Testis (tissue), 3 donors: Measurements from ENCODE around the gene PLK5. TPM values are rescaled to one million over a fixed set of nuclear protein-coding genes. Genes with fewer than 3 reads are reported as not detected.

Experiments used
- DNase-seq: peaks from one replicate; pipeline ENCODE4 v3.0.0-alpha.2; 2019
- H3K27ac ChIP-seq, 2 donors: fragments of 200-600 bp; sonication (generic); one replicate each; pipeline ENCODE4 v1.5.1; 2019
- H3K27me3 ChIP-seq: fragments of 200-600 bp; sonication (generic); one replicate; pipeline ENCODE4 v1.5.1; 2019
- H3K36me3 ChIP-seq: fragments of 200-600 bp; sonication (generic); one replicate; pipeline ENCODE4 v1.5.1; 2017; ENCODE audit warnings: low read depth; ENCODE audit errors: missing control alignments
- H3K4me1 ChIP-seq: fragments of 200-600 bp; sonication (generic); one replicate; pipeline ENCODE4 v1.5.1; 2019
- H3K4me3 ChIP-seq, 2 donors: fragments of 200-600 bp; sonication (generic); one replicate each; pipeline ENCODE4 v1.5.1; 2017 to 2019
- H3K9me3 ChIP-seq: fragments of 200-600 bp; sonication (generic); one replicate; pipeline ENCODE4 v1.5.1; 2017
- POLR2A ChIP-seq: fragments of 450-650 bp; IDR thresholded peaks from one replicate; pipeline ENCODE4 v1.6.1; 2017; ENCODE audit warnings: antibody characterized with exemption, mild to moderate bottlenecking, moderate library complexity
- WGBS, 2 donors: methylation state at CpG; one replicate each; pipeline ENCODE4 v1.1.5; 2018; 5-methylcytosine and 5-hydroxymethylcytosine counted together
- intact Hi-C: fragments of 100-400 bp; cut with DNase I; formaldehyde crosslinking; loops from one replicate; pipeline ENCODE4 v1.15.1; 2023; ENCODE audit warnings: low total_unique reads
- polyA plus RNA-seq: library from polyadenylated mRNA; stranded (reverse); fragments of 350-450 nt; fragmentation: Illumina TruSeq; extraction: RNeasy Lipid Tissue Mini Kit (QIAGEN cat#74804); gene quantifications from one replicate; pipeline ENCODE4 v1.2.3, GENCODE V29; 2014; ENCODE audit warnings: low read depth, low replicate concordance; ENCODE audit not compliant: insufficient read depth
- total RNA-seq, 2 donors: library from RNA; depleted of rRNA; stranded (reverse); fragments of >200 nt; gene quantifications; one replicate each; pipeline ENCODE4 v1.2.3, GENCODE V29; 2016
- TF ChIP-seq, protein P1 (sequence below), 3 experiments: fragments of 450-650 bp in 2 of 3; fragments of 200-600 bp in 1 of 3; sonication (generic) in 1 of 3; IDR thresholded peaks; one replicate each; pipeline ENCODE4 v1.5.1; 2016 to 2019; ENCODE audit warnings: antibody characterized with exemption in 3 of 3, mild to moderate bottlenecking in 2 of 3, moderate library complexity in 1 of 3

Gene PLK5
- total and polyA plus RNA-seq, 3 donors from 2014 or later, result 2.4 to 31.5 (median 13.4) TPM

DNA sequence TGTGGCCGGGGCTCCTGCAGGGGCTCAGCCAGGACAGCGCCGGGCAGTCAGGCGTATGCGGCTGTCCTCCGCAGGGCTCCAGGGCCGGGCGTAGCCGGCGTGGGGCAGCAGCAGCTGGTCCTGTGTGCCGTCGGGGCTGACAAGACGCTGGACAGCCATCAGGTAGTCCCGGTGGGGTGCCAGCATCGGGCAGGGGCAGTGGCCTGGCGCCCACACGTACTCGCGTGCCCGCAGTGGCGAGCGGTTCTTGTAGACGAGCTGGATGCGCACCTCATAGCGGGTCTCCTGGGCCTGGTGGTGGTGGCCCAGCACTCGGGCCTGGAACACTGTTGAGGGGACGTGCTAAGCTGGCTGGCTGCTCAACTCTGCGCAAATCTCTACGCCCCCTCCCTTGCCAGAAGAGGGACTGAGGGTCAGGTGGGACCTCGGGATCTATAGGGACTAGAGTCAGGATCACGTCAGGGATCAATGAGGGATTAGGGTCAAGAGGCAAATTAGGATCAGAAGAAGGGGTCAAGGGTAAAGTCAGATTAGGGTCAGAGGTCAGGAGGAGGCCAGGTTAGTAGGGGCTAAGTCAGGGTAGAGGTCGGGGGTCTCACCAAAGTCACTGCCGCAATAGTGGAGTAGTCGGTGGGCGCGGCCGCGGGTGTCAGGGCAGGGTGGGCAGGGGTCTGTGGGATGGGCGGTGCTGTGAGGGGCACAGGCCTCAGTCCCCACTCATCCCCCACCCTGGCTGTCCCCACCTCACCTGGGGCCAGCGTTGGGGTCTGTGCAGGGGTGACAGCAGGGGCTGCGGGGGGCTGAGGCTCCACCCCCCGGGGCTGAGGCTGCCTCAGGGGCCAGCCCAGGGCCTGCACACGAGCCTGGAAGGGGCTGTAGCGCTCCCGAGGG, 17.6 kb upstream of the PLK5 start:
- WGBS, 2 donors, result 90 to 96% methylated on average over 31 to 45 of the region's 45 CpGs
- peaks cover 26% of the 10 kb centered on the region for H3K4me1 ChIP-seq
- no peaks in the 10 kb centered on the region for H3K36me3 ChIP-seq
- TF ChIP-seq, protein P1, sequence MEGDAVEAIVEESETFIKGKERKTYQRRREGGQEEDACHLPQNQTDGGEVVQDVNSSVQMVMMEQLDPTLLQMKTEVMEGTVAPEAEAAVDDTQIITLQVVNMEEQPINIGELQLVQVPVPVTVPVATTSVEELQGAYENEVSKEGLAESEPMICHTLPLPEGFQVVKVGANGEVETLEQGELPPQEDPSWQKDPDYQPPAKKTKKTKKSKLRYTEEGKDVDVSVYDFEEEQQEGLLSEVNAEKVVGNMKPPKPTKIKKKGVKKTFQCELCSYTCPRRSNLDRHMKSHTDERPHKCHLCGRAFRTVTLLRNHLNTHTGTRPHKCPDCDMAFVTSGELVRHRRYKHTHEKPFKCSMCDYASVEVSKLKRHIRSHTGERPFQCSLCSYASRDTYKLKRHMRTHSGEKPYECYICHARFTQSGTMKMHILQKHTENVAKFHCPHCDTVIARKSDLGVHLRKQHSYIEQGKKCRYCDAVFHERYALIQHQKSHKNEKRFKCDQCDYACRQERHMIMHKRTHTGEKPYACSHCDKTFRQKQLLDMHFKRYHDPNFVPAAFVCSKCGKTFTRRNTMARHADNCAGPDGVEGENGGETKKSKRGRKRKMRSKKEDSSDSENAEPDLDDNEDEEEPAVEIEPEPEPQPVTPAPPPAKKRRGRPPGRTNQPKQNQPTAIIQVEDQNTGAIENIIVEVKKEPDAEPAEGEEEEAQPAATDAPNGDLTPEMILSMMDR (IDR thresholded peaks at IDR 0.05), result no peak
- no peak for TF ChIP-seq POLR2A
- no peaks in the 10 kb centered on the region for H3K9me3 ChIP-seq
- H3K27ac ChIP-seq, result no peak overlapping the region
- no peaks in the 10 kb centered on the region for H3K27me3 ChIP-seq
- no peak for DNase-seq
- intact Hi-C loops, result no loop called here
- no peak overlapping the region for H3K4me3 ChIP-seq

DNA sequence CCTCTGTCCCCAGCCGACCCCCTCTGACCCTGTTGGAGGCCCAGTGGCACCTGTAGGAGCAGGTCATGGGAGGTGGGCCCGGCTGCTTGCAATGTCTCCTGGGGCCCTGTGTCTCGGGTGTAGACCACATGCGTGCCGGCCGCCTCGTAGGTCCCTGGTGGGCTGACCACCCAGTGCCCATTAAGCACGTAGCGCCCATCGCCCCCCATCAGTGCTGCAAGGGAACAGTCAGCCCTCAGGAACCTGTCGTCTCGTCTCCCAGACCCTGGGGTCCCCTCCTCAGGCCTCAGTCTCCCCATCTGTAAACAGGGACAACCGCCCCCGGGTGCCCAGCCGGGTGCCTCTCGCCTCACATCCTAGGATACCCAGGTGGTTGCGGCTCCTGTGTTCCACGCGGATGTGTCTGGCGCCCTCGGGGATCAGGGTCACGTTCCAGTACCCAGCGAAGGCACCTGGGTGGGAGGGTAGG, 16.7 kb upstream of the PLK5 start:
- DNase-seq, result no peak
- TF ChIP-seq, protein P1 (IDR thresholded peaks at IDR 0.05), result no peak
- TF ChIP-seq POLR2A, result no peak
- peak overlapping the region; percentile 84 to 89 for H3K27ac ChIP-seq
- WGBS, 2 donors, result 63 to 94% methylated on average over 2 to 23 of the region's 23 CpGs
- H3K4me3 ChIP-seq, result peak overlapping the region in 1 of 2 donors; percentile 57
- no peaks in the 10 kb centered on the region for H3K36me3 ChIP-seq
- no peaks in the 10 kb centered on the region for H3K27me3 ChIP-seq
- peaks cover 32% of the 10 kb centered on the region for H3K4me1 ChIP-seq
- intact Hi-C loops, result no loop called here
- no peaks in the 10 kb centered on the region for H3K9me3 ChIP-seq

DNA sequence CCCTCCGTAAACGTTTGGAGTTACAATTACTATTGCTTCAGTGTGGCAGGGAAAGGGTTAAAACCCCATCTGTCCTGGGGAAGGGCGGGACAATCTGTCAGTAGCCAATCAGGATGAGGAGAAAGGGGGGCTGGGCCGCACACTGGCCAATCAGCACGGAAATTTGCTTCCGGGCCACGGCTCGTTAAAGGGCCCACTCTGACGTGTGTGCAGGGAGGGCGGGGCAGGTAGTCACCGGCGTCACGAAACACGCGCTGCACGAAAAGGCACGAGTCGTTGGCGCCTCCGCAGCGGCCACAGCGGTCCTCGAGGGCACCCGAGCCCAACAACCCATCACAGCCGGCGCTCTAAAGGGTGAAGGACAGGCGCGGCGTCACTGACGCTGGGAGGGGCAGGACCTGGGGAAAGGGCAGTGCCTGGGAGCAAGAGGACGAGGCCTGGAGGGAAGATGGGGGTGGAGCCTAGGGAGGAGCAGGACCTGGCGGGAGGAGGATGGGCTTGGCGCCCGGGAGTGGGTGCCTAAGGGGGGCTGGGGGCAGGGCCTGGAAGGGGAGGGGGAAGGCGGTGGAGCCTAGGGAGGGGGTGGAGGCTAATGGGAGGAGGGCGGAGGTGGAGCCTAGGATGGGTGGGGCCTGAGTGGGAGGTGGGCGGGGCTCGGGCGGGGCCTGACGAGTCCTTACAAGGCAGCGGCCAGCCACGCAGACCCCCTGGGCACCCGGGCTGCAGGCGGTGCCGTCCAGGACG, 15.9 kb upstream of the PLK5 start:
- peak; percentile 95 for DNase-seq
- peak overlapping the region; percentile 84 to 89 for H3K27ac ChIP-seq
- intact Hi-C loops, result no loop called here
- 1% methylated on average over 23 to 35 of the region's 46 CpGs for WGBS, 2 donors
- H3K9me3 ChIP-seq, result no peaks in the 10 kb centered on the region
- H3K4me3 ChIP-seq, result peak overlapping the region; percentile 39 to 57
- peaks cover 32% of the 10 kb centered on the region for H3K4me1 ChIP-seq
- H3K36me3 ChIP-seq, result no peaks in the 10 kb centered on the region
- no peak for TF ChIP-seq POLR2A
- TF ChIP-seq, protein P1 (IDR thresholded peaks at IDR 0.05), result peak in 2 of 3 experiments; percentile 22 to 24
- H3K27me3 ChIP-seq, result no peaks in the 10 kb centered on the region

DNA sequence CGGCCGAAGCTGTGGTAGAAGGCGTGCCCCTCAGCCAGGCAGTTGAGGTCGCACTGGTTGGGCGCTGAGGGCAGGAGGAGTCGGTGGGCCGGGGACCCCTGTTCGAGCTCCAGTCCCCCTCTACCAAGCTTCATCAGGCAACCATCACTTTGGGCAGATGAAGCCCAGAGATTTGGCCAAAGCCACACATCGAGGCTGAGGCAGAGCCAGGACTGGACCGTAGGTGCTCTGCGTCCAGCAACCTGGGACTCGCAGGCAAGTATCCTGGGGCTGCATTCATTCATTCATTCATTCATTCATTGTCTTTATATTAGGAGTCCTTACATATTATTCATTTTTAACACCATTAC, 15.4 kb upstream of the PLK5 start:
- Histone ChIP-seq H3K9me3 (no peaks in the 10 kb centered on the region), H3K27ac (peak overlapping the region; percentile 84 to 89), H3K27me3 (no peaks in the 10 kb centered on the region), H3K4me1 (peaks cover 27% of the 10 kb centered on the region), H3K36me3 (no peaks in the 10 kb centered on the region), H3K4me3 (peak overlapping the region in 1 of 2 donors; percentile 57)
- 34 to 40% methylated on average over 8 of the region's 12 CpGs for WGBS, 2 donors
- intact Hi-C loops, result no loop called here
- no peak for TF ChIP-seq POLR2A
- TF ChIP-seq, protein P1 (IDR thresholded peaks at IDR 0.05), result no peak
- no peak for DNase-seq
